UCSD-AML1 (cell line): ENCODE measurements around the gene RPAP3.

ENCODE experiments used
- DNase-seq: peaks from one replicate; lab custom pipeline; 2025; ENCODE audit not compliant: unreplicated experiment; lab: John Stamatoyannopoulos, UW

The RPAP3 gene

DNA sequence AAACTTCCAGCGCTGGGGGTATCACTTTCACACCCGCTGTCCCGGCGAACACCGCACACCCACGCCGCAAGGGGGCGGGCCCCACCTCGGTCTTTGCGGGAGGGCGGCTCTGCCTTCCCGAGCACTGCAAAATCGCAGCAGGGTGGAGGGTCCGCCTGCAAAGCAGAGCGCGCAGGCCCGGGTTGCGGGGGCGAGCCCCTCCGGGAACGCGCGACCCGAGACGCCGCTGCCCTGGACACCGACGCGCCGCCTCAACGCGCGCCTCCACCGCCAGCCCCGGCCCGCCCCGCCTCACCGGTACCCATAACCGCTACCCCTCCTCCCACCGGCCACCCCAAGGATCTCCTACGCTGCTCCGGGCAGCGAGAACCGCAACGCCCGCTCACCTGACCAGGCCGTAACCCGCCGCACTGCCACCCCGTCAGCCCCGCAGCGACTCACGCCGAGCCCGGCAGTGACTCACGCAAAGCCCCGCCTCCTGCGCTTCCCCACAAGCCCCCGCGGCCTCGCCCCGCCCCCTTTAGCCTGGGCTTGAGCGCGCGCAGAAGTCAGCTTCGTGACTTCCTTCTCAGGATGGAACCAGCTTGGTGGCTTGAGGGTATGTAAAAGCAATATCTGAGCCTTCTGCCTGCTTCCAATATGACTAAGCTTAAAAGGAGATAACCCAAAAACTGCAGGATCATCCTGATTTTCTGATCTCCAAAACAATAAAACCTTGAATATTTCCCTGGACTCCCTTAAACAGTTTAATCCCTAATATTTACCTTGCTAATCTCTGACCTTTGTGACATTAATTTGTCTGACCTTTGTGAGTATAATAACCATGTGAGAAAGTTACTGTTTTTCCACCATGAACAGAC lies at the start of gene RPAP3:
RPAP3 (minus strand) TSS at position 465 of the 860 bp plus-strand sequence. CDS start 3,190 bp downstream, outside the sequence.
- DNase-seq, result peak; percentile 96

DNA sequence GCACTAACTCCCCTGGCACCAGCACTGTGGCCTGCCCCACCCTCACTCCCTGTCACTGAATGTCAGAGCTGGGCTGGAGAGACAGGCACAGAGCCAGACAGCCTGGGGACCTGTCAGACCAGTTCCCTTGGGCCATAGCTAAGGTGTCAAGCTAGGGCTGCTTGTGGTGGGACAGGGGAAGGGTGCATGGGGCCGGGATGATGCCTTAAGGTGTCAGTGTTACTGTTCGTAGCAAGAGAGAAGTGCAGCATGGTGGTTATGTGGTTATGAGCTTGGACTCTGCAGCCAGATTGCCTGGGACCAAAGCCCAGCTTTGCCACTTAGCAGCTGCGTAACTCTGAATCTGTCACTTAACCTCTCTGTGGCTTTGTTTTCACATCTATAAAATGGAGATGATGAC lies 49.1 kb upstream of the RPAP3 start:
- DNase-seq, result no peak

DNA sequence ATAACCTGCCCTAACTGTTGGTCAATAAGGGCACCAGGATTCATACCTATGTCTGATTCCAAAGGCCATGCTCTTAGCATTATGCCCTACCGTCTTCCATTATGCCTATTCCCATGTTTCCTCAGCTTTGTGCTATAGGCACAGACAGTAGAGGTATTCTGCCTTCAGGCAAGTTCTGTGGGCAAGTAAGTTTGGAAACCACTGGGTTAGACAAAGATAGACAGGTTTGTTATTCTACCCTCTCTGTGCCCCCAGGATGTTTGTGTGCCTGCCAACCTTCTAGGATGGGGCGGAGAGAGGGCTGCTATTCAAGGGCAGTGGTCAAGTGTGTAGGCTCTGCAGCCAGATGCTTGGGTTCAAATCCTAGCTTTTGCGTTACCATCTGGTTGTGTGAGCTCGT lies 48.3 kb upstream of the RPAP3 start:
- no peak for DNase-seq

DNA sequence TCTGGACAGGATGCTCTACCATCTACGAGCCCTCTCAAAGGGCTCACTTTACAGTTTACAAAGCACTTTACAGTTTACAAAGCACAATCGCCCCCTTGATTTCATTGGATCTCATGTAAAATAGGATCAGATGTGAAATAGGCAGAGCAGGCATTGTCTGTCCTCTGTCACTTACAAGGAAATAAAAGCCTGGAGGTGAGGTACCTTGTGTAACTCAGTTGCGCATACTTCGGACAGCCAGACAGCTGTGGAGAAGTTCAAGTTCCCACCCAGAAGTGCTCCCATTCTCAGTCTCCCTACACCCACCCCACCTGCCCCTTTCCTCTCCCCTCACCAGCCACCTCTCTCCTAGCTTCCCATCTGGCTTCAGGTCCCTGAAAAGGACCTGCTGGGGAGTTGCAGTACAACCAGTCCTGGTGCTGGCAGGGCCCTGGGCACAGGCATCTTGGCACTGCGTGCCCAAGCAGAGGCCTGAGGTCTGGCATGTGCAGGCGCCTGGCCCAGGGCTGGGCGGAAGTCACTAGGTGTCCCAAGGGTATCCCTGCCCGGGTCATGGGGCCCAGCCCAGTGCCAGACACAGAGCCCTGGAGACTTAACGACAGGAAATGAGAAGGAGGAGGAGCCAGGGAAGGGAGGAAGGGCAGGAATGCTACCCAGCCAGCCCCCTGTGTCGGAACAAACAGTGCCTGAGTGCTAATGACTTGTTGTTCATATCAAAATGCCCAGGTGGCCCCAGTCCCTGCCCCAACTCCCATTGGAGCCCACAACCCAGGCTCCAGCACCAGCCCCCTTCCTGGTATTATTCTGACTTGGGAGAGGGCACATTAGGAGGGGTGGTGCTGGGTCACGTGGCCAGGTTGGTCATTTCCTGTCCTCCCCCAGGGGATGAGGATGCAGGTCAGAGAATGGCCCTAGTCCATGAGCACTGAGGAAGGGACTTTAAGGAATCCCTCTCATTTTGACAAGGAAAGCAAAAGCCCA lies 47.5 kb upstream of the RPAP3 start:
- peak; percentile 68 for DNase-seq

- DNase-seq, result no peak
Measured at GRCh38 chr12:47752552-47752951, 46.7 kb upstream of the RPAP3 start.

DNA sequence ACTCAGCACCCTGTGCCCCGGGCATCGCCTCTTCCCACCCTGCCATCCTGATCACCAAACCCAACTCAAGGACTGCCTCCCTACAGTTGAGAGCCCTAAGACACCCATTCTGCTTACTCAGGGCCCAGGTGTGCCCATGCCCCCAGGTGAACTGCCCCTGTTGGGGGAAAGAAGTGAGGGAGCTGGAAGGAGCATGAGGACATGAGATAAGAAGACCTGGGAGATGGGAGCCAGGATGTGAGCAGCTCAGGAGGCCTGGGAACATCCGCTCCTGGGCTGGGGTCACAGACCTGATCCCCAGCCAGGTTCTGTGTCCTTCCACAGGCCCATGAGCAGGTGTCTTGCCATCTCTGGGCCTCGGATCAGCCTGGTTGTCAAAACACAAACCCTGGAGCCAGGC lies 46.3 kb upstream of the RPAP3 start:
- no peak for DNase-seq

DNA sequence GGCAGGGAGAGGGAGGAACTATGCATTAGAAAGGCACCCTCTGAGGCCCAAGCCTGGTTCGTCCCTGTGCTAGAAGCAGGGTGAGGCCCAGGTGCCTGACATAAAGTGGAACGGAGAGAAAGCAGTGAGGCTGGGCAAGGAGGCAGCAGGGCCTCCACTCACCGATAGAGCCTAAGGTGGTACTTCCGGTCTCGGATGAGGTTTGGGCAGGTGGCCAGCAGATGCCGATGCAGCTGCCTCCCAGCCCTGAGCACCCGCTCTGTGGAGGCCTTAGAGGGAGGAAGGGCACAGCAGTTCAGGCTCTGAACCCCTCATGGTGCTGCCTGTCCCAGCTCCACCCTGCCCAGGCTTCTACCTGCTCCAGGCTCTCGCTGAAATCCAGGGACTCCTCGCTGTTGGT lies 45.7 kb upstream of the RPAP3 start:
- DNase-seq, result no peak

- DNase-seq, result no peak
Measured at GRCh38 chr12:47750916-47751470, 45.2 kb upstream of the RPAP3 start.

DNA sequence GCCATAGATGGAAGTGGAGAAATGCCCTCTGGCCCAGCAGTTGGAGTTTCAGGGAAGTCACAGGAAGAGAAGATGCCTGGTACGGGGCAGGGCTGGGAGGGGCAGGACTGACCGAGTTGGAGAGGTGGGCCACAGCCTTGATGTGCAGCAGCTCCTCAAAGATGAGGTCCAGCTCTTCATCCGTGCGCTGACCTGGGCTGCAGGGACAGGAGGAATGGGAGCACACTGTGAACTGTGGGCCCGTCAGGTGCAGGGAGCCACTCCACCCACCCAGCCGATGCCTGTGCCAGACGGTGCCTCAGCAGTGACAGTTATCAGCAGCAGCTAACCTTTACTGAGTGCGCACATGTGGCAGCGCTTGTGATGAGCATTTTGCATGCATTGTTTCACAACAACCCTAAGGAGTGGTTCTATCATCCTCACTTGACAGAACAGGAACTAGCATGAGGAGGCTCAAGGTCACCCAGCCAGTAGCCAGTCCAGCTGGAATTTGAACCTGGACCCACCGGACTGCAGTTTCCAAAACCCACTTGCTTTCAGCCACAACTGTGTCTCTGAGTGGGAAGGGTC lies 44.5 kb upstream of the RPAP3 start:
- DNase-seq, result no peak

DNA sequence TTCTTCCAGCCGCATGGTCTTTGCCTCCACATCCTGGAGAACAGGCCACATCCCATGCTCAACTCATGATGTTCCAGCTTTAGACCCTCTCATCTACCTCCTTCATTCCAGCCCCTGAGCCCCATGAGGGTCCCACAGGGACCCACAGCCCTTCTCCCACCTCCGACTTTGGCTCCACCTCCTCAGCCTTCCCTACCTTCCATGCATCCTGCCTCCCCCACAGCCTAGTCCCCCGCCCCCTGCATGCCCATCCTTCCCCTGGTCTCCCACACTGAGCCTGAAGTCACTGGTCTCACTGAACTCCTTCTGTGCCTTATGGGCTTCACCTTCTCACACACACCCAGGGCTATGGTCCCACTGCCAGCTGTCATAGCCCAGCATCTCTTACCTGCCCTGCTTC lies 43.1 kb upstream of the RPAP3 start:
- DNase-seq, result no peak

- no peak for DNase-seq
Measured at GRCh38 chr12:47748507-47748828, 42.6 kb upstream of the RPAP3 start.

GRCh38 chr12:47747596-47748506 lies 42.0 kb upstream of the RPAP3 start:
- no peak for DNase-seq

GRCh38 chr12:47747126-47747525 lies 41.3 kb upstream of the RPAP3 start:
- no peak for DNase-seq

DNA sequence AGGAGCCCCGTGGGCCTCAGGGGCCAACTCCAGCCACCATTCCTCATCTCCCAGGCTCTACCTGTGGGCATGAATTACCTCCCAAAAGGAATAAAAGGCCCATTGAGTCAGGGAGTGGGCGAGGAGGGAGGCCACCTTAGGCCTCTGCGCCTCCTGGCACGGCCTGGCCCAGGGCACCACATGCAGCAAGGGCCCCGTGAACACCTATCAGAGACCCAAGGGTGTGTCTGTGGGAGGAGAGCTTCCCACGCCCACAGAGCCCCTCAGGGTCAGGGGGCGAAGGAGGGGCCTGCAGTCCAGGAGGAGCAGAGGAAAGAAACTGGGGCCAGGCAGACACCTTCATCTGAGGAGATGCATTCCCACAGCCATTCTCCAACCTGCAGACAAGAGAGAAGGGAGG lies 40.7 kb upstream of the RPAP3 start:
- DNase-seq, result no peak

GRCh38 chr12:47746073-47746472 lies 40.2 kb upstream of the RPAP3 start:
- no peak for DNase-seq

DNA sequence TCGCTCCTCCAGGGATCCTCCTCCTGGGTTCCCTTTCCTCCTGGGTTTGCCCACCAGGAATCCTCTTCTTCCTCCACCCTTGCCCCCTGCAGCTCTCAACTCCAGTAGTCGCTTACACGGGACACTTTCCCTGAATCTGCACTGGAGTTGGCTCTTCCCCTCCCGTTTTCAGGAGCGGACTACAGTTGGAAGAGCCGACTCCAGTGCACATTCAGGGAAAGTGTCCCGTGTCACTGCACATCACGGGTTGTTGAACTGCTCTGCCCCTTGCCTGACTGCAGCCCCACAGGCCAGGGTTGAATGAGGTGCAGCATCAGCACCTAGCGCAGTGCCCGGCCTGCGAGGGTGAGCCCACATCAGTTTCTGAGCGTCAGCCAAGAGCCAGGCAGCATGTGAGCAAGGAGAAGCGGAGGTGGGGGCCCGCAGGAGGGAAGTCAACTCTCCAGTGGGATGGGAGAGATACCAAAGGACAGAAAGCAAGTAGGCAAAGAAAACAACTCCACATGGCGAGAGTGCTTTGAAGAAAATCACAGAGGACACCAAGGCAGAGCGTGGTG lies 39.7 kb upstream of the RPAP3 start:
- no peak for DNase-seq

DNA sequence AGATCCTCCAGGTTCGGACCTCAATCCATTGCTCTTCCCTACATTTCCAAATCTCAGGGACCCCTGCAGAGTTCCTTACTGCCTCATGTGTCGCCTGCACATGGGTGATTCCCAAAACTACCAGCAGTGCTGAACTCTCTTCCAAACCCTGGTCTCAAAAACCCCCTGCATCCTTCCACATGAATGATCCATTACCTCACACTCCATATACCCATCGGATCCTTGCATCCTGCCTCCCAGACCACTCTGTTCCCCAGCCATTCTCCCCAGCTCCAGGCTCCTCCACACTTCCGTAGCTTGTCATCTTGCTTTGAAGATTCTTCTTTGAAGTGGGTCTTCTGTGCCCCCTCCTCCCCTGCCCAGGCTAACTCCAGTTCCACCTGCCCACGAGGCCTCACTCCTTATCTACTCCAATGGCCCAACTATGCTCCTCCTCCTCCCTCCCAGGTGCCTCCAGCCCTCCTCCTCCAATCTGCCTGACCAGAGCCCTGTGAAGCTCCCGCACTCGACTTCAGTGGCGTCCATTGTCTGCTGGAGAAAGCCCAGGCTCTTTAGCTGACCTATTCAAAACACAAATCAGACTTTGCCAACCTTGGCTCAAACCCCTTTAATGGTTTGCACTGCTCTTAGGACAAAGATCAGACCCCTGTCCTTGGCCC lies 39.1 kb upstream of the RPAP3 start:
- DNase-seq, result no peak

- peak; percentile 30 for DNase-seq
Measured at GRCh38 chr12:47744005-47744651, 38.3 kb upstream of the RPAP3 start.

GRCh38 chr12:47743311-47743860 lies 37.6 kb upstream of the RPAP3 start:
- no peak for DNase-seq
